ENCODE results near the gene PSTPIP1. TPM values are rescaled to one million over a fixed set of nuclear protein-coding genes. Genes with fewer than 3 reads are reported as not detected.
A peak's percentile ranks its signal among the peaks of the same experiment; 100 is the strongest.

Gene PSTPIP1
- total RNA-seq, 1 experiment from 2014 or later: 1.2 TPM

GRCh38 chr15:77035999-77036471 lies 41.1 kb downstream of the PSTPIP1 start:
- POLR2A ChIA-PET: interaction anchor here (0.8 to 1.2 kb wide), 2 partner anchors 22 to 24 kb away, joined by 3 read pairs; no protein-coding TSS in a partner anchor

GRCh38 chr15:77036537-77037387 lies 41.8 kb downstream of the PSTPIP1 start:
- POLR2A ChIA-PET: interaction anchor here (0.8 kb wide), 2 partner anchors 23 to 70 kb away, joined by 3 read pairs; no protein-coding TSS in a partner anchor
- no TSS peak for BruUV-seq (replicated peaks)
- TF ChIP-seq CTCF (IDR thresholded peaks at IDR 0.05; ENCODE audit: unreplicated experiment): no peak

More at GRCh38 chr15:77035999-77036471, 41.1 kb downstream of the PSTPIP1 start:
- peak overlapping the region; percentile 25 for H3K27ac Mint-ChIP-seq (ENCODE audit: low read depth, unreplicated experiment)
- DNase-seq (ENCODE audit: unreplicated experiment): no peak
- intact Hi-C loops (cut with micrococcal nuclease): no loop called here
- no peaks in the 10 kb centered on the region for H3K36me3 Mint-ChIP-seq (ENCODE audit: insufficient read depth, unreplicated experiment)
- no peak overlapping the region for H3K4me3 Mint-ChIP-seq (ENCODE audit: unreplicated experiment)
- no peaks in the 10 kb centered on the region for H3K4me1 Mint-ChIP-seq (ENCODE audit: insufficient read depth, unreplicated experiment)
- no TSS peak for BruUV-seq (replicated peaks)
- H3K9me3 Mint-ChIP-seq (ENCODE audit: unreplicated experiment): no peaks in the 10 kb centered on the region
- no peak for TF ChIP-seq CTCF (IDR thresholded peaks at IDR 0.05; ENCODE audit: unreplicated experiment)
- CTCF ChIA-PET: interaction anchor here (0.6 to 3.4 kb wide), 6 partner anchors 11 to 385 kb away, joined by 3 to 18 read pairs (median 6); no protein-coding TSS in a partner anchor
- no peaks in the 10 kb centered on the region for H3K27me3 Mint-ChIP-seq (ENCODE audit: insufficient read depth, unreplicated experiment)

DNA sequence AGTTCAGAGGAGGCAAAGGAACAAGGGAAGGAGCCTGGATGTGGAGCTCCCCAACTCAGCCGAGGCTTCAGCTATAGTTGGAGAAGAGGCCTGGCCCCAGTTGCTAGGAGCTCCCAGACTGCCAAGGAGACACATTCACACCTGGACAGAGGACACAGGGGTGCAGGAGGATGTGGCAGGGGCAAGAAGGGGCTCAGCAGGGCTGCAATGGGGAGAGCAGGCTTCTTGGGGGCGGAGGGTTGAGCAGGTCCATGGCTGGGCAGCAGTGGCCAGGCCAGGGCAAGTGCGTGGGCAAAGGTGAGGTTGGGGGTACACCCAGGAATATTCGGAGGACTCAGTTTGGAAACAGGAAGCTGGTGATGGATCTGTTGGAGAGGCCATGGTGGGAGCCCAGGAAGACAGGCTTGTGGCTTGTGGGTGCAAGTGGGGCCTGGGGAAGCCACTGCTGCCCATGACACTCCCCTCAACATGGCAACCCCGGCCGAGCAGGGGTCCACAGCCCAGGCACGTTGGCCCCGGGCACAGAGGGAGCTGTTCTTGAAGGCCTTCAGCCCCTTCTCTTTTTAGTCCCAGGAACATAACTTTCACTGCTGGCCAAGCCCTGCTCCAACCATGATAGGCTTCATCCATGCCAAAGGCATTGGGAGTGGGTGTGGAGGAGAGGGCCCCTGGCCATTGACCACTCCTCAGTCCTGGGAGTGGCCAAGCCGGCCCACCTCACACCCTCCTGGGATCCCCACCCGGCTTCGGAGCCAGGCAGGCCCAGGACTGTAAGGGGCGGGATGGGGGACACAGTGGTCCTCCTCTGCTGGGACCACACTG lies 42.7 kb downstream of the PSTPIP1 start:
- BruUV-seq (replicated peaks): no TSS peak
- Mint-ChIP-seq H3K9me3 (ENCODE audit: unreplicated experiment) (no peaks in the 10 kb centered on the region), H3K27me3 (ENCODE audit: insufficient read depth, unreplicated experiment) (no peaks in the 10 kb centered on the region), H3K4me3 (ENCODE audit: unreplicated experiment) (no peak overlapping the region), H3K27ac (ENCODE audit: low read depth, unreplicated experiment) (no peak overlapping the region), H3K36me3 (ENCODE audit: insufficient read depth, unreplicated experiment) (peaks cover 6% of the 10 kb centered on the region), H3K4me1 (ENCODE audit: insufficient read depth, unreplicated experiment) (no peaks in the 10 kb centered on the region)
- intact Hi-C loops (cut with micrococcal nuclease): no loop called here
- CTCF ChIA-PET: interaction anchor here (1.1 kb wide), 1 partner anchor 9 kb away, joined by 3 read pairs; no protein-coding TSS in a partner anchor
- DNase-seq (ENCODE audit: unreplicated experiment): no peak
- POLR2A ChIA-PET: interaction anchor here (0.8 kb wide), 1 partner anchor 69 kb away, joined by 3 read pairs; no protein-coding TSS in a partner anchor
- no peak for TF ChIP-seq CTCF (IDR thresholded peaks at IDR 0.05; ENCODE audit: unreplicated experiment)

More at GRCh38 chr15:77036537-77037387, 41.8 kb downstream of the PSTPIP1 start:
- no peaks in the 10 kb centered on the region for H3K36me3 Mint-ChIP-seq (ENCODE audit: insufficient read depth, unreplicated experiment)
- H3K9me3 Mint-ChIP-seq (ENCODE audit: unreplicated experiment): no peaks in the 10 kb centered on the region
- intact Hi-C loops (cut with micrococcal nuclease): no loop called here
- no peak overlapping the region for H3K4me3 Mint-ChIP-seq (ENCODE audit: unreplicated experiment)
- H3K27me3 Mint-ChIP-seq (ENCODE audit: insufficient read depth, unreplicated experiment): no peaks in the 10 kb centered on the region
- no peaks in the 10 kb centered on the region for H3K4me1 Mint-ChIP-seq (ENCODE audit: insufficient read depth, unreplicated experiment)
- H3K27ac Mint-ChIP-seq (ENCODE audit: low read depth, unreplicated experiment): no peak overlapping the region
- CTCF ChIA-PET: interaction anchor here (0.6 to 2.0 kb wide), 5 partner anchors 10 to 80 kb away, joined by 3 to 8 read pairs (median 3); no protein-coding TSS in a partner anchor
- no peak for DNase-seq (ENCODE audit: unreplicated experiment)
